Mesodermal cell (in vitro differentiated cells): ENCODE results near the gene SLC32A1.

Experiments
- H3K27ac ChIP-seq: 2 replicates; pipeline ENCODE4 v1.7.0; 2013; ENCODE audit warnings: mild to moderate bottlenecking, low read depth, low read length, moderate library complexity; ENCODE audit not compliant: severe bottlenecking
- H3K36me3 ChIP-seq: 2 replicates; pipeline ENCODE4 v1.7.1; 2013; ENCODE audit warnings: mild to moderate bottlenecking, low read length, moderate library complexity; ENCODE audit not compliant: control insufficient read depth, insufficient read depth
- H3K4me1 ChIP-seq: one replicate; pipeline ENCODE4 v1.7.1; 2013; ENCODE audit warnings: mild to moderate bottlenecking, low read length; ENCODE audit not compliant: insufficient read depth, control insufficient read depth, poor library complexity, severe bottlenecking
- H3K4me3 ChIP-seq: 2 replicates; pipeline ENCODE4 v1.7.0; 2013; ENCODE audit warnings: low read length, control low read depth, mild to moderate bottlenecking; ENCODE audit not compliant: insufficient read depth, poor library complexity, severe bottlenecking; ENCODE audit errors: extremely low read depth
- H3K9me3 ChIP-seq: 2 replicates; pipeline ENCODE4 v1.7.1; 2013; ENCODE audit warnings: mild to moderate bottlenecking, low read length, moderate library complexity; ENCODE audit not compliant: control insufficient read depth
- WGBS, 2 experiments: methylation state at CpG; one replicate each; pipeline ENCODE4 v1.1.5; 2013; ENCODE audit warnings: missing lambda C conversion rate in 2 of 2; ENCODE audit not compliant: insufficient coverage in 2 of 2; 5-methylcytosine and 5-hydroxymethylcytosine counted together

Gene SLC32A1

GRCh38 chr20:38725931-38726803 lies 1.9 kb downstream of the SLC32A1 start:
- Histone ChIP-seq H3K9me3 (no peaks in the 10 kb centered on the region), H3K36me3 (no peaks in the 10 kb centered on the region), H3K4me1 (peaks cover 3% of the 10 kb centered on the region), H3K27ac (no peak overlapping the region), H3K4me3 (no peak overlapping the region)
- 4 to 8% methylated on average over 49 to 53 of the region's 53 CpGs for WGBS, 2 experiments

- WGBS, 2 experiments, result 1 to 2% methylated on average over 38 to 40 of the region's 43 CpGs
- no peaks in the 10 kb centered on the region for H3K36me3 ChIP-seq
- no peak overlapping the region for H3K4me3 ChIP-seq
- no peaks in the 10 kb centered on the region for H3K9me3 ChIP-seq
- H3K4me1 ChIP-seq, result peaks cover 3% of the 10 kb centered on the region
- H3K27ac ChIP-seq, result no peak overlapping the region
These were observed 2.7 kb downstream of the SLC32A1 start for GRCh38 chr20:38726804-38727606.

- H3K27ac ChIP-seq, result no peak overlapping the region
These were observed 3.4 kb downstream of the SLC32A1 start for GRCh38 chr20:38727607-38728190.

GRCh38 chr20:38728191-38728781 lies 4.0 kb downstream of the SLC32A1 start:
- Histone ChIP-seq H3K4me3 (no peak overlapping the region), H3K4me1 (peaks cover 3% of the 10 kb centered on the region), H3K27ac (no peak overlapping the region), H3K36me3 (no peaks in the 10 kb centered on the region), H3K9me3 (no peaks in the 10 kb centered on the region)
- 2% methylated on average over 40 to 49 of the region's 56 CpGs for whole genome bisulfite sequencing, 2 experiments

More at GRCh38 chr20:38727607-38728190, 3.4 kb downstream of the SLC32A1 start:
- 6 to 7% methylated on average over 44 to 45 of the region's 46 CpGs for WGBS, 2 experiments
- H3K9me3 ChIP-seq, result no peaks in the 10 kb centered on the region
- peaks cover 3% of the 10 kb centered on the region for H3K4me1 ChIP-seq
- H3K4me3 ChIP-seq, result no peak overlapping the region
- H3K36me3 ChIP-seq, result no peaks in the 10 kb centered on the region

- Histone ChIP-seq H3K4me1 (peaks cover 3% of the 10 kb centered on the region), H3K27ac (no peak overlapping the region), H3K4me3 (no peak overlapping the region), H3K9me3 (no peaks in the 10 kb centered on the region), H3K36me3 (no peaks in the 10 kb centered on the region)
- WGBS, 2 experiments, result 3% methylated on average over 11 to 21 of the region's 41 CpGs
These were observed 4.8 kb downstream of the SLC32A1 start for GRCh38 chr20:38728911-38729642.

- no peak overlapping the region for H3K4me3 ChIP-seq
These were observed 5.5 kb downstream of the SLC32A1 start for GRCh38 chr20:38729767-38730166.

GRCh38 chr20:38730167-38730988 lies 6.1 kb downstream of the SLC32A1 start:
- Histone ChIP-seq H3K4me1 (peaks cover 3% of the 10 kb centered on the region), H3K27ac (no peak overlapping the region), H3K36me3 (no peaks in the 10 kb centered on the region), H3K9me3 (no peaks in the 10 kb centered on the region), H3K4me3 (no peak overlapping the region)
- 4 to 5% methylated on average over 29 to 35 of the region's 41 CpGs for WGBS, 2 experiments

More at GRCh38 chr20:38729767-38730166, 5.5 kb downstream of the SLC32A1 start:
- WGBS, 2 experiments, result 13% methylated on average over 5 to 6 of the region's 7 CpGs
- Histone ChIP-seq H3K4me1 (peaks cover 3% of the 10 kb centered on the region), H3K9me3 (no peaks in the 10 kb centered on the region), H3K27ac (no peak overlapping the region), H3K36me3 (no peaks in the 10 kb centered on the region)

- Histone ChIP-seq H3K9me3 (no peaks in the 10 kb centered on the region), H3K27ac (no peak overlapping the region), H3K36me3 (no peaks in the 10 kb centered on the region), H3K4me1 (no peaks in the 10 kb centered on the region), H3K4me3 (peak overlapping the region; percentile 29)
- 0 to 1% methylated on average over 30 of the region's 40 CpGs for WGBS, 2 experiments
These were observed 6.9 kb downstream of the SLC32A1 start for GRCh38 chr20:38730989-38731737.

GRCh38 chr20:38731738-38732113 lies 7.4 kb downstream of the SLC32A1 start:
- H3K27ac ChIP-seq, result no peak overlapping the region
- H3K4me1 ChIP-seq, result no peaks in the 10 kb centered on the region
- no peak overlapping the region for H3K4me3 ChIP-seq
- no peaks in the 10 kb centered on the region for H3K36me3 ChIP-seq
- no peaks in the 10 kb centered on the region for H3K9me3 ChIP-seq
- WGBS, 2 experiments, result 60% methylated on average over 1 of the region's 1 CpG; no CpG with 5 or more reads in 1 of the 2 experiments
